ENCODE results near the gene EEF1A1. TPM values are rescaled to one million over a fixed set of nuclear protein-coding genes. Genes with fewer than 3 reads are reported as not detected.

Gene EEF1A1
- total RNA-seq, 1 donor, result 21,603 TPM

Small RNAs within 50 kb of the gene (small RNA-seq; reads per million reads assigned to genes)
- gene AL603910.2, result not detected
- not detected for gene RN7SL827P

Other genes with a start within 250 kb of the EEF1A1 start
- gene DPPA5, start 166.8 kb downstream of the EEF1A1 start, total RNA-seq (ENCODE audit: low replicate concordance), result not detected in 2 replicates
- not detected in 2 replicates for gene KHDC3L, start 158.4 kb downstream of the EEF1A1 start, total RNA-seq (ENCODE audit: low replicate concordance)
- gene OOEP, start 151.1 kb downstream of the EEF1A1 start, total RNA-seq (ENCODE audit: low replicate concordance), result not detected in 2 replicates
- 0.99 and 1.6 TPM in 2 replicates for gene DDX43, start 126.2 kb downstream of the EEF1A1 start, total RNA-seq (ENCODE audit: low replicate concordance)
- gene CGAS, start 68.7 kb downstream of the EEF1A1 start, total RNA-seq (ENCODE audit: low replicate concordance), result 5.4 and 7.2 TPM in 2 replicates
- 33.5 and 36.9 TPM in 2 replicates for gene MTO1, start 59.3 kb downstream of the EEF1A1 start, total RNA-seq (ENCODE audit: low replicate concordance)
- 13.8 and 38.2 TPM in 2 replicates for gene SLC17A5, start 133.0 kb upstream of the EEF1A1 start, total RNA-seq (ENCODE audit: low replicate concordance)
- gene CD109, start 175.2 kb upstream of the EEF1A1 start, total RNA-seq (ENCODE audit: low replicate concordance), result 39.2 and 170 TPM in 2 replicates

Measured in fibroblast of the aortic adventitia (primary cell).